GM13976 (cell line): Measurements from ENCODE around the gene NTRK2.

Source experiments
- DNase-seq: peaks from one replicate; pipeline ENCODE4 v3.0.0; 2012; ENCODE audit warnings: low spot score
- in situ Hi-C: fragments of 300-500 bp; cut with MboI; formaldehyde crosslinking; loops from one replicate; pipeline ENCODE4 v1.12.0; 2022; ENCODE audit warnings: low sequenced_read_pairs, mixed read lengths, inconsistent platforms; ENCODE audit not compliant: unreplicated experiment
- TF ChIP-seq, protein P1 (sequence below): IDR thresholded peaks from 2 replicates; pipeline ENCODE4 v1.5.1; 2012; ENCODE audit warnings: borderline replicate concordance, mild to moderate bottlenecking; ENCODE audit not compliant: insufficient read depth; ENCODE audit errors: extremely low read depth, missing control alignments, control extremely low read depth

Gene NTRK2

GRCh38 chr9:85053206-85053786, 383.8 kb downstream of the NTRK2 start:
- in situ Hi-C loops = no loop called here
- no peak for DNase-seq
- TF ChIP-seq, protein P1, sequence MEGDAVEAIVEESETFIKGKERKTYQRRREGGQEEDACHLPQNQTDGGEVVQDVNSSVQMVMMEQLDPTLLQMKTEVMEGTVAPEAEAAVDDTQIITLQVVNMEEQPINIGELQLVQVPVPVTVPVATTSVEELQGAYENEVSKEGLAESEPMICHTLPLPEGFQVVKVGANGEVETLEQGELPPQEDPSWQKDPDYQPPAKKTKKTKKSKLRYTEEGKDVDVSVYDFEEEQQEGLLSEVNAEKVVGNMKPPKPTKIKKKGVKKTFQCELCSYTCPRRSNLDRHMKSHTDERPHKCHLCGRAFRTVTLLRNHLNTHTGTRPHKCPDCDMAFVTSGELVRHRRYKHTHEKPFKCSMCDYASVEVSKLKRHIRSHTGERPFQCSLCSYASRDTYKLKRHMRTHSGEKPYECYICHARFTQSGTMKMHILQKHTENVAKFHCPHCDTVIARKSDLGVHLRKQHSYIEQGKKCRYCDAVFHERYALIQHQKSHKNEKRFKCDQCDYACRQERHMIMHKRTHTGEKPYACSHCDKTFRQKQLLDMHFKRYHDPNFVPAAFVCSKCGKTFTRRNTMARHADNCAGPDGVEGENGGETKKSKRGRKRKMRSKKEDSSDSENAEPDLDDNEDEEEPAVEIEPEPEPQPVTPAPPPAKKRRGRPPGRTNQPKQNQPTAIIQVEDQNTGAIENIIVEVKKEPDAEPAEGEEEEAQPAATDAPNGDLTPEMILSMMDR = no peak

- TF ChIP-seq, protein P1 = no peak
- no peak for DNase-seq
- in situ Hi-C loops = no loop called here
Measured at GRCh38 chr9:85054017-85054416, 384.5 kb downstream of the NTRK2 start.

- TF ChIP-seq, protein P1 = no peak
- DNase-seq = no peak
- in situ Hi-C loops = no loop called here
Measured at GRCh38 chr9:85055506-85056202, 386.1 kb downstream of the NTRK2 start.

- peak; percentile 43 for DNase-seq
- TF ChIP-seq, protein P1 = no peak
- in situ Hi-C loops = no loop called here
Measured at GRCh38 chr9:85056203-85056572, 386.7 kb downstream of the NTRK2 start.

DNA sequence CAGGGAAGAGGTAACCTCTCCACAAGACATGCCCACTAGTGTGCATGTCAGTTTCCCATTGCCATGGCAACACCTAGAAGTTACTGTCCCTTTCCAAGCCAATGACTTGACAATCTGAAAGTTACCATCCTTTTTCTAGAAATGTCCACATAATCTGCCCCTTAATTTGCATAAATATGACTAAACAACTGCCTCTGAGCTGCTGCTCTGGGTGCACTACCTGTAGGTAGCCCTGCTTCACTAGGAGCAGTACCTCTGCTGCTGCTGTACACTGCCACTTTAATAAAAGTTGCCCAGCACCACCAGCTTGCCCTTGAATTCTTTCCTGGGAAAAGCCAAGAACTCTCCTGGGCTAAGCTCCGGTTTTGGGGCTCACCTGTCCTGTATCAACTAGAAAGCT, 392.4 kb downstream of the NTRK2 start:
- in situ Hi-C loops = no loop called here
- DNase-seq = no peak
- TF ChIP-seq, protein P1 = no peak

- in situ Hi-C loops = no loop called here
- TF ChIP-seq, protein P1 = no peak
- no peak for DNase-seq
Measured at GRCh38 chr9:85062385-85063022, 393.0 kb downstream of the NTRK2 start.
